Measurements from ENCODE around the gene CORIN.
"Not testable (repeated sequence)": the region's sequence is repeated elsewhere in the genome, so short reads cannot be mapped to it uniquely, and the experiment has no call there.

The CORIN gene

DNA sequence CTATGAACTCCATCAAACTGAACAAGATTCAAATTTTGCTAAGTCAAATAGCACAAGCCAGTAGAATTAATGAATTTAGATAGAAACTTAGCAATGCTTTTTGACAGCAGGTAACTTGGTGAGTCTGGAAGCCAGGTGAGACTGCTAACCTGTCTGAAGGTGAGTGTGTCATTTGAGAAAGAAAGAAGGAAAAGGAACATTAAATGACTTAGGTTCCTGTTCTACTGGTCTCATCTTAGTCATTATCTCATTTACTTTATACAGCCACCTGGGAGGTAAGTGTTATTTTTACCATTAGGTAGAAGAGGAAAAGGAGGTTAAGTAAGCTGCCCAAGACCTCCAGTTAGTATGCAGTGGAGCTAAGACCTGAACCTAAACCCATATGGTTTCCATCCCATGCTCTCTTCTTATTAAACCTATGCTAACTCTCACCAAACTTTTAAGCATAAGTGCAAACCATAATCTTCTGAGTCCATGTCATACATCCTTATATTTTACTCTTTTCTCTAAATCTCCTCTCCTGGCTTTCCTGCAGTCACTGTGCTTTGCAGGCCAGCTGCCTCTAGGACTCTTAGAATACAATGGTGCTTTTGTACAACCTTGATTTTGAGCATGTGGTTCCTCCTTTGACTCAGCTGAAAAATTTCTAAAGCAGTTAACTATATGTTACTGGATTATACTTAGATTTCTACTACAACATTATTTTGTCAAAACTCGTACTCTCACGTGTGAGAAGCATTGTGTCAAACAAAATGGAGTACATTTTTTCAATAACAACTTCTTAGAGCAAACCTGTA is 284.3 kb downstream of the CORIN start:
- DNase-seq: no peak

DNA sequence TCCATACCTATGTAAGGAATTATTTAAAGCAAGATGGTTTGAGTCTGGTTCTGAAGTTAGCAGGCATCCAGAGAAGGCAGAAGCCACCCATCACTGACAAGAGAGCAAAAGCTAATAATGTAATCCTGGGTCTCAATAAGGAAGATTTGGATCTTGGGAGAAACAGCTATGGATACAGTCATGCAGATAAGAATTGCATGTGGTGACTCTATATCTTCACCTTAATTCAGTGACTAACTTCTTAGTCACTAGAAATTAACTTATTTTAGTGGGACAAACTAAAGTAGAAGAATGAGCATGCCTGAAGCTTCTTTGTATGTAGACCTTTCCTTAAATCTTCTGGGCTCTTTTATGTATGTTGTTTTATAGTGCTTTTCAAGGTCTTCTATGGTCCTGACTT is 286.2 kb downstream of the CORIN start:
- no peak for DNase-seq

DNA sequence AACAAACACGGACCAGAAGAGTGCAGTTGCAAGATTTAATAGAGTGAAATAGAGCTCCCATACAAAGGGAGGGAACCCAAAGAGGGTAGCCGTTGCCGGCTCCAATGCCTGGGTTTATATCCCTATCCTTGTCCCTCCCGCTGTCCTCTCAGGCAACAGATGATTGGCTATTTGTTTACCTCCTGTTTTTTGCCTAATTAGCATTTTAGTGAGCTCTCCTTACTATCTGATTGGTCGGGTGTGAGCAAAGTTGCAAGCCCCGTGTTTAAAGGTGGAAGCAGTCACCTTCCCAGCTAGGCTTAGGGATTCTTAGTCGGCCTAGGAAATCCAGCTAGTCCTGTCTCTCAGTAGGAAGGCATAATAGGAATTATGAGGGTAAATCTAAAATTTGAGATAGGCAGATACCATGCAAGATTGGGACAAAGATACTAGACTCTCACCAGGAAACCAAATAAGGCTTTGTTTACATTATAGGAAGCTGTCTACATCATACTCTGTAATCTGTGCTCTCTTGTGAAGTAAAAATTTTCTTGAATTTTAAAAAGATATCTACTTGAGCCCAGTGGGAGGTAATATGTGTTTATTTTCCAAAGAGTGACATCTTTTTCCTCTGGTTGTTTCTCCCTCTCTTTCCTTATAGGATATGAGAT is 286.8 kb downstream of the CORIN start:
- DNase-seq: no peak

DNA sequence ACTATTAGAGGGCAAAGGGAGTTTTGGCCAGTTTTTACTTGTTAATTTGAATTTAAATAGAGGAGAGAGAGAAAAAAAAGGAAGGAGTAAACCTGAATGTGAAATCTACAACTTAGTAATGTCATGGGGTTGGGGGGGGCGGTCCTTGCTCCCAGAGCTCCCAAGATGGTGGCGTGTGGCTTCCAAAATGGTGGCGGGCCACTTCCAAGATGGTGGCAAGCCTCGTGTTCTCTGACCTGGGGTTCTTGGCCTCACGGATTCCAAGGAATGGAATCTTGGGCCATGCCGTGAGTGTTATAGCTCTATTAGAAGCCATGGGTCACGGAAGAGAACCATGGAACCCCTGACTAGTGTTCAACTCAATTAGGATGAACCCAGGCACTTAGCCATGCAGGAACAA is 287.5 kb downstream of the CORIN start:
- DNase-seq: not testable (repeated sequence)
